ENCODE data around the gene ITGAV. TPM values are rescaled to one million over a fixed set of nuclear protein-coding genes. Genes with fewer than 3 reads are reported as not detected.

Gene ITGAV
- total RNA-seq, 1 experiment from 2014 or later = 26.9 TPM

- Histone ChIP-seq H3K4me1 (ENCODE audit: insufficient read depth, low read length) (peaks cover 4% of the 10 kb centered on the region; the same call in 1 of the 2 replicates), H4K5ac (ENCODE audit: insufficient read length, low read depth, low read length) (no peak overlapping the region), H3K27me3 (ENCODE audit: insufficient read depth, low read length) (no peaks in the 10 kb centered on the region), H3K27ac (ENCODE audit: insufficient read length, low read depth, low read length) (no peak overlapping the region), H3K14ac (ENCODE audit: insufficient read depth, low read length) (no peak overlapping the region), H3K23me2 (ENCODE audit: insufficient read length, low read depth, low read length, poor library complexity, severe bottlenecking) (no peaks in the 10 kb centered on the region), H3K4me2 (ENCODE audit: insufficient read depth, insufficient read length, low read length) (no peak overlapping the region), H3K9me3 (ENCODE audit: control insufficient read depth, low read depth, low read length) (peaks cover 20% of the 10 kb centered on the region), H2AK5ac (ENCODE audit: insufficient read length, low read length) (no peak overlapping the region), H2AFZ (ENCODE audit: low read length) (no peak overlapping the region), H2BK20ac (ENCODE audit: low read depth, low read length, poor library complexity, severe bottlenecking) (no peak overlapping the region), H4K8ac (replicated peaks; ENCODE audit: insufficient read length, low read depth, low read length) (no peak overlapping the region), H3K79me1 (ENCODE audit: insufficient read depth, low read depth, low read length, poor library complexity, severe bottlenecking) (peaks cover 3% of the 10 kb centered on the region), H4K20me1 (ENCODE audit: control insufficient read depth, insufficient read depth, insufficient read length) (no peaks in the 10 kb centered on the region), H3K9ac (ENCODE audit: extremely low read depth, insufficient read length, low read length) (no peak overlapping the region), H3K23ac (ENCODE audit: insufficient read length, low read depth, low read length) (no peak overlapping the region), H3T11ph (ENCODE audit: low read length) (no peak overlapping the region), H2BK5ac (ENCODE audit: insufficient read length, low read length) (no peak overlapping the region), H3K56ac (ENCODE audit: insufficient read length, low read depth, low read length) (no peak overlapping the region), H2BK12ac (ENCODE audit: insufficient read length, low read depth, low read length) (no peak overlapping the region), H2BK120ac (ENCODE audit: low read depth, low read length, poor library complexity, severe bottlenecking) (no peak overlapping the region), H4K91ac (ENCODE audit: insufficient read length, low read depth, low read length) (no peak overlapping the region), H3K4ac (ENCODE audit: low read depth, low read length) (no peak overlapping the region), H3K18ac (ENCODE audit: insufficient read length, low read depth, low read length) (no peak overlapping the region), H3K79me2 (ENCODE audit: insufficient read depth, low read length) (no peaks in the 10 kb centered on the region), H2BK15ac (ENCODE audit: low read depth, low read length) (no peak overlapping the region)
- H3K4me3 Mint-ChIP-seq = no peak overlapping the region
- H3K36me3 Mint-ChIP-seq (ENCODE audit: insufficient read depth in 1 of 3, low read depth in 3 of 3) = peaks cover 19 to 37% (median 27%) of the 10 kb centered on the region in 3 experiments
- H3K27me3 Mint-ChIP-seq (ENCODE audit: low read depth) = no peaks in the 10 kb centered on the region
- H3K4me1 Mint-ChIP-seq = peaks cover 4 to 15% of the 10 kb centered on the region in 2 experiments
- peaks cover 19 to 30% of the 10 kb centered on the region in 2 experiments for H3K9me3 Mint-ChIP-seq
- no peak for DNase-seq
- TF ChIP-seq CTCF (conservative IDR thresholded peaks at IDR 0.05) = no peak
- no peak overlapping the region for H3K27ac Mint-ChIP-seq
- no CpG with 5 or more reads among the region's 2 CpGs for WGBS (ENCODE audit: extremely low coverage, insufficient read length, low lambda C conversion rate)
Observed at GRCh38 chr2:186728631-186729030, 138.8 kb downstream of the ITGAV start.

Other genes with a start within 250 kb of the ITGAV start
- gene ZC3H15, start 103.8 kb upstream of the ITGAV start, total RNA-seq (2021) = 70.3 and 71.3 TPM in 2 replicates
- gene FAM171B, start 104.0 kb downstream of the ITGAV start, total RNA-seq (2021) = 6.1 and 6.2 TPM in 2 replicates